MM.1S (cell line): Measurements from ENCODE around the gene REL.

Source experiments
- CTCF ChIP-seq: fragments of 300-600 bp; sonication (generic); IDR thresholded peaks from 2 replicates; pipeline ENCODE4 v1.5.1; 2016; ENCODE audit warnings: antibody characterized with exemption, low read length, mixed read lengths
- EZH2phosphoT487 ChIP-seq: fragments of 300-600 bp; sonication (generic); IDR thresholded peaks from 2 replicates; pipeline ENCODE4 v1.6.1; 2018; ENCODE audit warnings: antibody characterized with exemption, low read length

GRCh38 chr2:60906395-60906794 is 25.0 kb downstream of the REL start:
- TF ChIP-seq CTCF (no peak), EZH2phosphoT487 (no peak)
